SK-N-SH (cell line): ENCODE results near the gene CPTP. TPM values are rescaled to one million over a fixed set of nuclear protein-coding genes. Genes with fewer than 3 reads are reported as not detected.

Experiments
- CTCF ChIA-PET: fragments of 300-600, 350-600 bp; formaldehyde crosslinking; extraction: SDS; loops from one replicate; lab custom pipeline; 2021; lab: Yijun Ruan, JAX
- POLR2A ChIA-PET: fragments of 350-600 bp; sonication (Branson Sonifier 250); formaldehyde crosslinking; extraction: SDS; loops from one replicate; lab custom pipeline; 2020; ENCODE audit warnings: antibody characterized with exemption, inconsistent platforms; lab: Yijun Ruan, JAX
- DNase-seq: peaks from one replicate; pipeline ENCODE4 v3.0.0; 2012
- H2AFZ ChIP-seq: fragments of 200-600 bp; sonication (generic); 2 replicates; pipeline ENCODE4 v1.8.1; 2016; ENCODE audit warnings: antibody characterized with exemption, mild to moderate bottlenecking, low read depth
- H3F3A ChIP-seq: fragments of 200-600 bp; sonication (generic); replicated peaks from 2 replicates; pipeline ENCODE3; 2016; ENCODE audit warnings: antibody characterized with exemption, mild to moderate bottlenecking; ENCODE audit not compliant: insufficient read depth
- H3K27ac ChIP-seq, 2 experiments: fragments of 200-500 bp in 1 of 2; fragments of 200-600 bp in 1 of 2; sonication (Bioruptor generic) in 1 of 2; sonication (generic), shearing (Covaris generic) in 1 of 2; 2 replicates each; pipeline versions ENCODE4 v1.5.1 to v1.6.1; 2014 to 2016; ENCODE audit warnings: low read depth in 2 of 2, inconsistent platforms in 1 of 2, low read length in 1 of 2, mild to moderate bottlenecking in 1 of 2, mixed read lengths in 1 of 2
- H3K27me3 ChIP-seq: fragments of 200-600 bp; sonication (generic), shearing (Covaris generic); 2 replicates; pipeline ENCODE4 v1.6.1; 2016; ENCODE audit warnings: mixed run types; ENCODE audit not compliant: insufficient read depth
- H3K36me3 ChIP-seq, 2 experiments: fragments of 200-500 bp in 1 of 2; fragments of 200-600 bp in 1 of 2; sonication (Bioruptor generic) in 1 of 2; sonication (generic) in 1 of 2; replicated peaks in 1 of 2; 2 replicates each; pipeline versions ENCODE3 to v1.5.1; 2014 to 2016; ENCODE audit warnings: low read length in 1 of 2, mild to moderate bottlenecking in 1 of 2; ENCODE audit not compliant: insufficient read depth in 2 of 2, control insufficient read depth in 1 of 2
- H3K4me1 ChIP-seq, 2 experiments: fragments of 200-500 bp in 1 of 2; fragments of 200-600 bp in 1 of 2; sonication (Bioruptor generic) in 1 of 2; sonication (generic), shearing (Covaris generic) in 1 of 2; 2 replicates each; pipeline versions ENCODE4 v1.5.1 to v1.6.1; 2014 to 2016; ENCODE audit warnings: low read depth in 1 of 2, low read length in 1 of 2, mixed run types in 1 of 2; ENCODE audit not compliant: insufficient read depth in 2 of 2, control insufficient read depth in 1 of 2
- H3K4me2 ChIP-seq: fragments of 200-600 bp; sonication (generic), shearing (Covaris generic); 2 replicates; pipeline ENCODE4 v1.6.1; 2017; ENCODE audit warnings: mixed run types
- H3K4me3 ChIP-seq, 2 experiments: fragments of 200-500 bp in 1 of 2; fragments of 200-600 bp in 1 of 2; sonication (Bioruptor generic) in 1 of 2; sonication (generic), shearing (Covaris generic) in 1 of 2; 2 replicates each; pipeline versions ENCODE4 v1.5.1 to v1.8.1; 2014 to 2016; ENCODE audit warnings: low read depth in 2 of 2, inconsistent platforms in 1 of 2, low read length in 1 of 2, mild to moderate bottlenecking in 1 of 2, mixed read lengths in 1 of 2, moderate library complexity in 1 of 2
- H3K79me2 ChIP-seq: fragments of 200-600 bp; sonication (generic); 2 replicates; pipeline ENCODE4 v1.8.1; 2017; ENCODE audit warnings: mild to moderate bottlenecking; ENCODE audit not compliant: insufficient read depth
- H3K9ac ChIP-seq: fragments of 200-600 bp; sonication (generic); 2 replicates; pipeline ENCODE4 v1.6.1; 2017; ENCODE audit warnings: mixed run types
- H3K9me2 ChIP-seq: fragments of 200-600 bp; sonication (generic); 2 replicates; pipeline ENCODE4 v1.6.1; 2017; ENCODE audit warnings: mixed run types
- H3K9me3 ChIP-seq: fragments of 200-600 bp; sonication (generic); 2 replicates; pipeline ENCODE4 v1.6.1; 2017; ENCODE audit warnings: mixed run types, mild to moderate bottlenecking, moderate library complexity
- H4K20me1 ChIP-seq: fragments of 200-600 bp; sonication (generic); 2 replicates; pipeline ENCODE4 v1.6.1; 2017; ENCODE audit warnings: mild to moderate bottlenecking, mixed run types; ENCODE audit not compliant: insufficient read depth
- CHD2 ChIP-seq: fragments of 150-350 bp; IDR thresholded peaks from 2 replicates; pipeline ENCODE4 v1.6.1; 2018; ENCODE audit warnings: low read length; ENCODE audit not compliant: partially characterized antibody
- ELF1 ChIP-seq: IDR thresholded peaks from 2 replicates; pipeline ENCODE4 v1.4.0; 2012
- FOXM1 ChIP-seq: IDR thresholded peaks from 2 replicates; pipeline ENCODE4 v1.4.0; 2012; ENCODE audit warnings: low read depth, mild to moderate bottlenecking
- GABPA ChIP-seq: IDR thresholded peaks from 2 replicates; pipeline ENCODE4 v1.4.0; 2012; ENCODE audit warnings: low read depth, mild to moderate bottlenecking
- JUND ChIP-seq: IDR thresholded peaks from 2 replicates; pipeline ENCODE4 v1.4.0; 2012
- NFIC ChIP-seq: IDR thresholded peaks from 2 replicates; pipeline ENCODE4 v1.4.0; 2012; ENCODE audit warnings: borderline replicate concordance
- NRF1 ChIP-seq: IDR thresholded peaks from 2 replicates; pipeline ENCODE4 v1.6.1; 2012; ENCODE audit warnings: low read depth, mild to moderate bottlenecking, low read length
- POLR2AphosphoS5 ChIP-seq: IDR thresholded peaks from 2 replicates; pipeline ENCODE4 v1.6.1; 2012; ENCODE audit warnings: low read depth, low read length
- RAD21 ChIP-seq: IDR thresholded peaks from 2 replicates; pipeline ENCODE4 v1.6.1; 2012; ENCODE audit warnings: mild to moderate bottlenecking, low read length
- RFX5 ChIP-seq: IDR thresholded peaks from 2 replicates; pipeline ENCODE4 v1.6.1; 2012; ENCODE audit warnings: mild to moderate bottlenecking, improper control_type of control experiment, low read length
- RXRA ChIP-seq: IDR thresholded peaks from 2 replicates; pipeline ENCODE4 v1.4.0; 2012; ENCODE audit warnings: low read depth, mild to moderate bottlenecking, borderline replicate concordance
- SMC3 ChIP-seq: IDR thresholded peaks from 2 replicates; pipeline ENCODE4 v1.6.1; 2012; ENCODE audit warnings: low read depth, low read length, improper control_type of control experiment
- TCF12 ChIP-seq: IDR thresholded peaks from 2 replicates; pipeline ENCODE4 v1.4.0; 2012
- TEAD4 ChIP-seq: IDR thresholded peaks from 2 replicates; pipeline ENCODE4 v1.4.0; 2012; ENCODE audit warnings: mild to moderate bottlenecking, borderline replicate concordance; ENCODE audit not compliant: insufficient read depth
- WGBS: methylation state at CpG from one replicate; pipeline ENCODE4 v1.1.6; 2017; ENCODE audit warnings: low lambda C conversion rate; 5-methylcytosine and 5-hydroxymethylcytosine counted together
- polyA plus RNA-seq, 3 experiments: library from polyadenylated mRNA; depleted of rRNA; stranded (reverse); fragments of >200 nt; gene quantifications; 2 replicates each; pipeline ENCODE4 v1.2.3, GENCODE V29; 2012
- TF ChIP-seq, protein P1 (sequence below): IDR thresholded peaks from 2 replicates; pipeline ENCODE4; 2012
- TF ChIP-seq, protein P2 (sequence below): fragments of 150-350 bp; IDR thresholded peaks from 2 replicates; pipeline ENCODE4 v1.6.1; 2016; ENCODE audit warnings: mild to moderate bottlenecking, low read depth, low read length

Gene CPTP
- polyA plus RNA-seq, 1 of the 3 experiments (the other 2 are of a cell fraction): 13.4 TPM

DNA sequence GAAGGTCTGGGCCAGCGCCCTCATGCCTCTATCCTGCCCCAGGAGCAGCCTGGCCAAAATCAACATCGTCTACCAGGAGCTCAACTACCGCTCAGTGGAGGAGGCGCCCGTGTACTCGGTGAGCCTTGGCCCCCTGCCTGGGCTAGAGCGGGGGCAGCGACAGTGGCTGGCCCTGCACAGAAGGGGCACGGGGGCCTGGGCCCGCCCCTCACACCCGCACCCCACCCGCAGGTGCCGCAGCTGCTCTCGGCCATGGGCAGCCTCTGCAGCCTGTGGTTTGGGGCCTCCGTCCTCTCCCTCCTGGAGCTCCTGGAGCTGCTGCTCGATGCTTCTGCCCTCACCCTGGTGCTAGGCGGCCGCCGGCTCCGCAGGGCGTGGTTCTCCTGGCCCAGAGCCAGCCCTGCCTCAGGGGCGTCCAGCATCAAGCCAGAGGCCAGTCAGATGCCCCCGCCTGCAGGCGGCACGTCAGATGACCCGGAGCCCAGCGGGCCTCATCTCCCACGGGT, 33.5 kb upstream of the CPTP start:
- no peaks in the 10 kb centered on the region for H3K9me3 ChIP-seq
- peaks cover 0 to 18% of the 10 kb centered on the region in 2 experiments for H3K36me3 ChIP-seq
- no peak overlapping the region for H3K4me3 ChIP-seq
- TF ChIP-seq RAD21 (no peak), RFX5 (no peak), NFIC (no peak), FOXM1 (no peak), POLR2AphosphoS5 (no peak), ELF1 (no peak), NRF1 (no peak), TEAD4 (no peak), GABPA (no peak), RXRA (no peak), JUND (no peak), TCF12 (no peak), SMC3 (no peak), CHD2 (no peak)
- TF ChIP-seq, protein P1, sequence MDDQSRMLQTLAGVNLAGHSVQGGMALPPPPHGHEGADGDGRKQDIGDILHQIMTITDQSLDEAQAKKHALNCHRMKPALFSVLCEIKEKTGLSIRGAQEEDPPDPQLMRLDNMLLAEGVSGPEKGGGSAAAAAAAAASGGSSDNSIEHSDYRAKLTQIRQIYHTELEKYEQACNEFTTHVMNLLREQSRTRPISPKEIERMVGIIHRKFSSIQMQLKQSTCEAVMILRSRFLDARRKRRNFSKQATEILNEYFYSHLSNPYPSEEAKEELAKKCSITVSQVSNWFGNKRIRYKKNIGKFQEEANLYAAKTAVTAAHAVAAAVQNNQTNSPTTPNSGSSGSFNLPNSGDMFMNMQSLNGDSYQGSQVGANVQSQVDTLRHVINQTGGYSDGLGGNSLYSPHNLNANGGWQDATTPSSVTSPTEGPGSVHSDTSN: no peak
- TF ChIP-seq, protein P2, sequence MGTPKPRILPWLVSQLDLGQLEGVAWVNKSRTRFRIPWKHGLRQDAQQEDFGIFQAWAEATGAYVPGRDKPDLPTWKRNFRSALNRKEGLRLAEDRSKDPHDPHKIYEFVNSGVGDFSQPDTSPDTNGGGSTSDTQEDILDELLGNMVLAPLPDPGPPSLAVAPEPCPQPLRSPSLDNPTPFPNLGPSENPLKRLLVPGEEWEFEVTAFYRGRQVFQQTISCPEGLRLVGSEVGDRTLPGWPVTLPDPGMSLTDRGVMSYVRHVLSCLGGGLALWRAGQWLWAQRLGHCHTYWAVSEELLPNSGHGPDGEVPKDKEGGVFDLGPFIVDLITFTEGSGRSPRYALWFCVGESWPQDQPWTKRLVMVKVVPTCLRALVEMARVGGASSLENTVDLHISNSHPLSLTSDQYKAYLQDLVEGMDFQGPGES: no peak
- no peaks in the 10 kb centered on the region for H3F3A ChIP-seq
- H3K79me2 ChIP-seq: no peaks in the 10 kb centered on the region
- no peak overlapping the region for H3K4me2 ChIP-seq
- CTCF ChIA-PET: interaction anchor here (0.6 to 7.3 kb wide), 34 partner anchors 7 to 308 kb away, joined by 3 to 131 read pairs (median 5); partner anchors contain the start of gene UBE2J2
- no CpG with 5 or more reads among the region's 28 CpGs for WGBS
- POLR2A ChIA-PET: interaction anchor here (1.0 to 1.5 kb wide), 4 partner anchors 9 to 168 kb away, joined by 3 to 4 read pairs (median 4); partner anchors contain the start of gene UBE2J2
- H4K20me1 ChIP-seq: no peaks in the 10 kb centered on the region
- no peaks in the 10 kb centered on the region for H3K27me3 ChIP-seq
- no peak overlapping the region for H3K9ac ChIP-seq
- H3K4me1 ChIP-seq: peaks cover 0 to 6% of the 10 kb centered on the region in 2 experiments; a peak in 1 of 4 replicates
- no peak overlapping the region for H2AFZ ChIP-seq
- DNase-seq: no peak
- H3K9me2 ChIP-seq: no peaks in the 10 kb centered on the region
- H3K27ac ChIP-seq: no peak overlapping the region
